Fibroblast of upper back skin (primary cell): ENCODE results near the gene CD68.

Source experiments
- DNase-seq: peaks from one replicate; pipeline ENCODE4 v3.0.0-alpha.2; 2013

The CD68 gene

GRCh38 chr17:7579001-7579833 is at the start of gene CD68:
Gene CD68, plus strand, starts transcription at chr17:7579638. Its CDS starts 40 bp downstream, at chr17:7579678.
- peak; percentile 87 for DNase-seq

- DNase-seq = no peak
Observed at GRCh38 chr17:7530023-7530900, 49.2 kb upstream of the CD68 start.

- no peak for DNase-seq
Observed at GRCh38 chr17:7538050-7538449, 41.4 kb upstream of the CD68 start.

GRCh38 chr17:7538891-7539545 is 40.4 kb upstream of the CD68 start:
- DNase-seq = peak; percentile 48

GRCh38 chr17:7541074-7541621 is 38.3 kb upstream of the CD68 start:
- DNase-seq = no peak

- DNase-seq = no peak
Observed at GRCh38 chr17:7544911-7545310, 34.5 kb upstream of the CD68 start.

- peak; percentile 28 for DNase-seq
Observed at GRCh38 chr17:7548585-7549400, 30.6 kb upstream of the CD68 start, which contains the start of gene TNFSF12. Gene TNFSF12, plus strand, starts transcription at chr17:7549058. Its CDS starts 96 bp downstream, at chr17:7549154.

GRCh38 chr17:7549401-7550055 is 29.9 kb upstream of the CD68 start:
- no peak for DNase-seq

- DNase-seq = no peak
Observed at GRCh38 chr17:7550344-7550743, 29.1 kb upstream of the CD68 start.

GRCh38 chr17:7551396-7551795 is 28.0 kb upstream of the CD68 start:
- no peak for DNase-seq

- DNase-seq = no peak
Observed at GRCh38 chr17:7552621-7553051, 26.8 kb upstream of the CD68 start.

- DNase-seq = no peak
Observed at GRCh38 chr17:7553356-7553755, 26.1 kb upstream of the CD68 start.

- DNase-seq = no peak
Observed at GRCh38 chr17:7555320-7555948, 24.0 kb upstream of the CD68 start.

- no peak for DNase-seq
Observed at GRCh38 chr17:7556627-7557026, 22.8 kb upstream of the CD68 start.

GRCh38 chr17:7557147-7557764 is 22.2 kb upstream of the CD68 start:
- DNase-seq = no peak

GRCh38 chr17:7557775-7558543 is 21.5 kb upstream of the CD68 start:
- DNase-seq = peak; percentile 57

- DNase-seq = no peak
Observed at GRCh38 chr17:7558544-7559319, 20.7 kb upstream of the CD68 start, which contains the start of gene TNFSF13. Gene TNFSF13, plus strand, starts transcription at chr17:7558750. Its CDS starts 290 bp downstream, at chr17:7559040.

GRCh38 chr17:7559320-7560171 is 19.9 kb upstream of the CD68 start:
- DNase-seq = no peak
